Stimulated activated CD8-positive, alpha-beta memory T cell treated with anti-CD3 and anti-CD28 coated beads, Interleukin-15, amount 100 ng/mL, for 24 hours (primary cell): Measurements from ENCODE around the gene SSH3.
"Not testable (repeated sequence)": the region's sequence is repeated elsewhere in the genome, so short reads cannot be mapped to it uniquely, and the experiment has no call there.

Experiments
- DNase-seq: peaks from one replicate; pipeline ENCODE4 v3.0.0-alpha.2; 2020; ENCODE audit warnings: low read depth

Gene SSH3

DNA sequence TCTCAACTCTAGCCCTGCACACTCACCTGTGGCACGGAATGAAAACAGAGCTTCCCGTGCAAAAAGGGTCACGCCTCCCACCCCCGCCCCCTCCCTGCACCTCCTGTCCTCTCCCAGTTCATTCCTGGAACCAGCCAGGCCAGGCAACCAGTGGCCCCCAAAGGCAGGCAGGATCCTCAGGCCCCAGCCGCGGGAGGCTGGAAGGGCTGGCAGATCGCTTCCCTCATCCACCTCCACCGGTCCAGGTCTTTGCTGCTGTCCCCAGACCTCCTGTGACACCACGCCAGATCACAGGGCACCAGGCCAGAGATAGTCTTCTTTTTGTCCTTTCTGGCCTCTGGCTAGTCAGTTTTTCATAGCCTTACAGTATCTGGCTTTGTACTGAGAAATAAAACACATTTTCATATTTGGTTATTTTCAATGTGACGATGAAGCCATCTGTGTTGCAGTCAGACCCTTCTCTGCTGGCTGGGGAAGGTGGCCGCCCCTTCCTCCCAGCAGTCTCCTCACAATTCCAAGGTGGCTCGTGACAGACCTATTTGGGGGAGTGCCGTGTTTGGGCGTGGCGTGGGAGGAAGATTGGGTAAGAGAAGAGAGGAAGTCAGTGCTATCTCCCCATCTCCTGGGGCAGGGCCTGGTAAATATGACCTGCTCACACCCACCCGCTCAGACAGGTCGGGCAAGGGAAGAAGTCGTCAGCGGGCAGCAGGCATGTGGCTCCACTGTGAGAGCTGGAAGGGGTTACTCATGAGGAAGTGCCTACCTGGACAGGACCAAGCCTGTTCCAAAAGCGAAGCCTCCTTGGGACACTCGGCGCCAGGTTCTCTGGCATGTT is 9.1 kb downstream of the SSH3 start:
- DNase-seq, result no peak

DNA sequence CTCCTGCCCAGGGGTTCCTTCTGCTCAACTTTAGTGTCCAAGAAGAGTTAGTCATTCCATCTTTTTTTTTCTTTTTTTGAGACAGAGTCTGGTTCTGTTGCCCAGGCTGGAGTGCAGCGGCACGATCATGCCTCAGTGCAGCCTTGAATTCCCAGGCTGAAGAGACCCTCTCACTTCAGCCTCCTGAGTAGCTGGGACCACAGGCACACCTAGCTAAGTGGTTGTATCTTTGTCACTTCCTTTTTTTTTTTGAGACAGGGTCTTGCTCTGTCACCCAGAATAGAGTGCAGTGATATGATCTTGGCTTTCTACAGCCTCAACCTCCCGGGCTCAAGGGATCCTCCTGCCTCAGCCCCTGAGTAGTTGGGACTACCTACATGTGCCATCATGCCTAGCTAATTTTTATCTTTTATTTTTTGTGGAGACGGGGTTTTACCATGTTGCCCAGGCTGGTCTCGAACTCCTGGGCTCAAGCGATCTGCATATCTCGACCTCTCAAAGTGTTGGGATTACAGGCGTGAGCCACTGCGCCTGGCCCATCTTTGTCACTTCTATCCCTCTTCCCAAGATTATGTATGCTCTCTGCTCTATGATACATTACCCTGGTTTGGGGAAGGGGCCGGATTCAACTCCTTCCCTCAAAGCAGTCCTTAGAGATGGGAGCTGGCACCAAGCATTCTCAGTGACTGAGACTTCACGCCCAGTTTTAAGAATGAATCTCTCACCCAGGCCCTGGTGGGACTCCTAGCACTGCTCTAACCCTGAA is 10.0 kb downstream of the SSH3 start:
- no peak for DNase-seq

DNA sequence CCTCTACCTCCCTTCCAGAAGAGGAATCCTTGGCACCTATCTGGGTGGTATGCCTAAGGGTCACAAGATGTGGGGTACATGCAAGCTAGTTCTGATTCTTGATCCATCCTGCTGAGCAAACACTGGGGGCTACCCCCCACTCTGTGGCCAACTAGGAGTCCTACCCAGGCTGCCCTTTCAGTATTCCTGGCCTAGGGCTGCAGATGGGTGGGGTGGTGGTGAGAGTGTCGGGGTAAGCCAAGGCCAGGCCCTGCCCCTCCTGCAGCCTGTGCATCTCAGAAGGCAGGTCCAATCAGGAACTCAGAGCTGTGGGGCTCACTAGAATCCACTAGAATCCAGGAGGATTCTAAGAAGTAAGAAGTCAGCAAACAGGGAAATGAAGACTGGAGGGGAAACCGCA is 10.9 kb downstream of the SSH3 start:
- DNase-seq, result no peak

DNA sequence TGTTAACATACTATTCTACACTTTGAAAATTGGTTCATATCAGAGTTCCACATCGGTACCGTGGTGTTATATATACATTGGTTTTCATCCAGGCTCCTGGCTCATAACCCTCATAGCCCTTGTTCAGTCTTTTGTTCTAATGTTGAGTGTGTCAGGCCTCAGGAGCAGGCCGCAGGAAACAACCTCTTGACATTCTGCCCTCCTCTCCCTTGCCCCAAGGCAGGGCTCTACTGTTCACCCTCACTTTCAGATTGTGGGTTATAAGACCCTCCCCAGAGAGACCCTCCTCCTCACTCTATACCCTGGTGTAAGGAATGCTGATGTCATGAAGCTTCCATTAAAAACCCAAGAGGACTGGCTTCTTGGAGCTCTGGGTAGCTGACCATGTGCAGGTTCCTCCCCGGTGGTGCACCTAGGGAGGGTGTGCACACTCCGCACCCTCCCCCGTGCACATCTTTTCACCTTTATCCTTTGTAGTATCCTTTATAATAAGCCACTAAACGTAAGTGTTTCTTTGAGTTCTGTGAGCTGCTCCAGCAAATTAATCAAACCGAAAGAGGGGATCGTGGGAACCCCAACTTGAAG is 12.1 kb downstream of the SSH3 start:
- no peak for DNase-seq

DNA sequence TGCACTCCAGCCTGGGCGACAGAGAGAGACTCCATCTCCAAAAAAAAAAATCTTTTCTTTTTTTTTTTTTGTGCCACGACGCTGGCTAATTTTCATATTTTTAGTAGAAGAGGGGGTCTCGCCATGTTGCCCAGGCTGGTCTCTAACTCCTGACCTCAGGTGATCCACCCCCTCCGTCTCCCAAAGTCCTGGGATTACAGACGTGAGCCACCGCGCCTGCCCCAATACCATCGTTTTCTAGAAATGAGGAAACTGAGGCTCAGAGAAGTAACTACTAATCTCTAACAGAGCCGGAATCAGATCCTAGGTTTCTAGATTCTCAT is 13.5 kb downstream of the SSH3 start:
- DNase-seq, result no peak

DNA sequence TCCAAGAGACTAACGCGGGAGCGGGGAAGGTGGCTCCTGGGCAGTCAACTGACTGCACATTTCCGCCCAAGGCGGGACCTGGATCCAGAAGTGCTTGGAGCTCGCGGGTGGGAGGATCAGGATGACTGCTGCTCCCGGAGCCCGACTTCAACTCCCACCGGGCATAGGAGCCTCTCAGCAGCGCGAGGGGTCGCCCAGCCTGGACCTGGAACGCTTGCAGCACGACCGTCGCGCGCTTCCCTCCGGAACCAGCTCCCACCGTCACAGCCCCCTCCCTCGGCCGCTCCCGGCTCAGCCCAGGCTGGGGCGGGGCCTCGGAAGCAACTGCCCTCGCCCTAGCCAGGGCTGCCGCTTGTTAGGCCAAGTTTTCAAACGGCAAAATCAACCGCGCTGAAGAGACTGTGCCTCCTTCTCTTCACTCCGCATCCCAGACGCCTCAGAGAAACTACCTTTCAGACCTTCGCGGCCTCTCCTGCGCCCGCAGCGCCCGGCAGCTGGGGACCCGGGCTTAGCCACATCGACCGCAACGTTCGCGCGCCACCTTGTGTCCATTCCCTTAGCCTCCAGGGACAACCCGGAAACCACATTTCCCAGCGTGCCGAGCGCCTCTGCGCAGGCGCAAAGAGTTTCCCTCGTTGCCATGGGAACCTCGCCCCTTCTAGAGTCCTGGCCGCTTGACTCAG is 14.0 kb downstream of the SSH3 start:
- peak; percentile 98 for DNase-seq

DNA sequence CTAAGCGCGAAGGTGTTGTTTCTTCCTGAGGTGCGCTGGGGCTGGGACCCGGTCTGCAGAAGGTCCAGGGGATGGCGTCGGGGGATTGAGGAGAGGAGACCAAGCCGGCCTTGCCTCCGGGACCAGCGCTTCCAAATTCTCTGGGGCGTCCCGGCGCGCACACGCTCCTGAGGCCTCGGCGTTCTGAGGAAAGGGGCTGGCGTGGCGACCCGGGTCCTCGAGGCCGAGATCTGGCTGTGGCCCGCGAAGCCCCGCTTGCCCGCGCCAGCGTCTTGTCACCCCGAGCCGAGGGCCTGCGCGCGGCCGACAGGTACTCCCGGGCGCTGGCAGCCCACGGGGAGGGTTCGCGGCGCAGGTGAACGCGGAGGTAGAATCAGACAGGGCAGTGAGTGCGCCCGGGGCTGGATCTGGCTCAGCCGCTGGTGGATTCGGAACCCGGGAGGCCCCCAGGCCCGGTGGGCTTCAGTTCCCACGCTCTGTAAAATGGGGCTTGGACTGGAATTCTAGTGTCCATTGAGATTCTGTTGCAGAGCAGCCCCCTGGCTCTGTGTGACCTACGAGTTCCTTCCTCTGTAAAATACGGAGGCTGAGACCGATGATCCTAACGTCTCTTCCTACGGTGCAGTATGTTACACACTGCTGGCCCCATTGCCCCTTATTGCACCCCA is 14.7 kb downstream of the SSH3 start:
- no peak for DNase-seq

DNA sequence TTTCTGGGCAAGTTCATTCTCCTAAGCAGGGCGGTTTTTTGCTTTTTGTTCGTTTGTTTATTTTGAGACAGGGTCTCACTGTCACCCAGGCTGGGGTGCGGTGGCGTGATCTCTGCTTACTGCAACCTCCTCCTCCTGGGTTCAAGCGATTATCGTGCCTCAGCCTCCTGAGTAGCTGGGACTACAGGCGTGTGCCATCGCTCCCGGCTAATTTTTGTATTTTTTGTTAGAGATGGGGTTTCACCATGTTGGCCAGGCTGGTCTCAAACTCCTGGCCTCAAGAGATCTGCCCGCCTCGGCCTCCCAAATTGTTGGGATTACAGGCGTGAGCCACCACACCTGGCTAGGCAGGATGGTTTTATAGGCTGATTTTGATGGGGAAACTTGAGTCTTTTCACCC is 15.5 kb downstream of the SSH3 start:
- not testable (repeated sequence) for DNase-seq

DNA sequence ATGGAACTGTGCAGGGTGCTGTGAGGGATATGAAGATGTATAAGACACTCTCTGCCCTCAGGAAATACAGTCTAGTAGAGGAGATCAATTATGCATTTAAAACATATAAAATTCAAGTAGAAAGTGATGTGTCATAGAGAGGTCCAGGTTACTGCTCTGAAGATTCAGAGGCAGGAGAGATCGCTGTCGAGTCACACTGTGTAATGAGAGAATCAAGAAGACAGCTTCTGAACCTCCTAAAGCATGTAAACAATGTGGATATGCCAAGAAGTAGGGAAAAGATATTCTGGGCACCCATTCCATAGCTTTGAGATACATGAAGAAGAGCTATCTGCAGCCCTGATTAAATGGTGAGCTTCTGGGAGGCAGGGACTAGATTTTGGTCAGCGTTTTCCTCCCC is 16.7 kb downstream of the SSH3 start:
- DNase-seq, result no peak

DNA sequence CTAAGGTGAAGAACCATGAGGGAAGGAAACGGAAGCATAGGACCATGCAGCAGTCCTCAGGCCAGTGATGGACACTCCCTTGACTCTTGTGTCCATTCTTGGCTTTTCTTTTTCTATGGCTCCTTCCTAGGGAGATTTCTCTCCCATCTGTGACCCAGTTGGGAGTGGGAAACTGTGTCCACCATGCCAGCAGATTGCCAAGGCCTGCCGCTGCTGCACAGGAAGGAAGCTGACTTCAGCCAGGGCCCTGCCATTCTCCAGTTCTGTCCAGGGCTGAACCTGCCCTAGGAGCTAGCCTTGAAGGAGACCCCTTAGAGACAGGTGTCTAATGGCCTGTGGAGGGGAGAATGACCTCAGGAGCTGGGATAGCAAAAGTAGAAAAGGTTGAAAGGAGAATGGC is 17.4 kb downstream of the SSH3 start:
- no peak for DNase-seq

DNA sequence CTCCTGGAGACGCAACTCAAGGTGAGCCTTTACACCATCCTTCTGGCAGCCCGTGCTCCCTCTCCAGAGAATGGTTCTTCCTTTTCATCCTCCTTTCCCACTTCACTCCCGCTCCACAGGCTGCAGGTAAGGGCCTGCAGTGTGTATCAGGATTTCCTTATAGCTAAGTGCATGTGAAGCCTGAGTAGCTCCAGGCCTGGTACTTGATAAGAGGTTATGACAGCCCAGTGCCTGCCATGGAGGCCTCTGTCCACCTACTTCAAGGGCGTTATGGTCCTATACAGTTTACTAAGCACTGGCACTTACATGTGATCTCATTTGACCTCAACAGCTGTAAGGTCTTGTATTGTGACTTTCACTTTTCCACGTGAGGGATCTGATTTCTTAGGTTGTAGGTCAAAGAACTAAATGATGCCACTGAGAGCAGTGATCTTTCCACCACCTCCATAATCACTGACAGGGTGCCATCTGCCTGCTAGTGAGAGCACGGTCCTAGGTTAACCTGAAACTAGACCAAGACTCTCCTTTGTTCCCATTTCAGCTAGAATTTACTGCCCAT is 18.1 kb downstream of the SSH3 start:
- no peak for DNase-seq

DNA sequence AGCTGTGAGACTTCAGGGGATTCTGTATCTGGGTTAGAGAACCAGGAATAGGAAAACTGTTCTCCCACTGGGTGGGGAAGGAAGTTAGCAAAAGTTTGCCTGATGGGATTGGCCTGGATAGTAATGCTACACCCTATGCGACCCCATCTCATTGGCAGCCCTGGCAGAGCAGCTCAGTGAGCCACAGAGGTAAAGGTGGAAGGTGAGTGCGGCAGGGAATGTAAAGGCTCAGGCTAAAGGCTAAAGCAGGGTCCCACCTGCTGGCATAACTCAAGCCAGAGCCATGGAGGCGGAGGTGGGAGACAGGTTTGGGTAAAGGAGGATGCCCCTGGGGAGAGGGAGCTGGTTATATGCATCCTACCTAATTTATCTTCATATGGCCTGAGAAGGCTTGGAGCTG is 18.7 kb downstream of the SSH3 start:
- no peak for DNase-seq

DNA sequence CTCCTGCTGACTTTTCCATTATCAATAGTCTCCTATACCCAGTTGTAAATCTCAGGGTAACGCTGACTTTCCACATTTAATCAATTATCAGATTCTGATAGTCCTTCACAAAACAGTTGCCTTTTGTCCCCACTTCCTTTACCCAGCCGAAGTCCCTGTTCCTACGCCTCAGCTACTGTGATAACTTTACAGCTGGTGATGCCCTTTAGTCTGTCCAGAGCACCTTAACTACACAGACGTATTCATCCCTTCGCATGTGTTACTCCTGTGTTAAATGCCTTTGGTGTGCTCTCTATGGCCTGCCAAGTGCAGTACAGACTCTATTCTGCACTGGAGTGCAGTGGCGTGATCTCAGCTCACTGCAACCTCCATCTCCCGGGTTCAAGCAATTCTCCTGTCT is 20.2 kb downstream of the SSH3 start:
- no peak for DNase-seq

DNA sequence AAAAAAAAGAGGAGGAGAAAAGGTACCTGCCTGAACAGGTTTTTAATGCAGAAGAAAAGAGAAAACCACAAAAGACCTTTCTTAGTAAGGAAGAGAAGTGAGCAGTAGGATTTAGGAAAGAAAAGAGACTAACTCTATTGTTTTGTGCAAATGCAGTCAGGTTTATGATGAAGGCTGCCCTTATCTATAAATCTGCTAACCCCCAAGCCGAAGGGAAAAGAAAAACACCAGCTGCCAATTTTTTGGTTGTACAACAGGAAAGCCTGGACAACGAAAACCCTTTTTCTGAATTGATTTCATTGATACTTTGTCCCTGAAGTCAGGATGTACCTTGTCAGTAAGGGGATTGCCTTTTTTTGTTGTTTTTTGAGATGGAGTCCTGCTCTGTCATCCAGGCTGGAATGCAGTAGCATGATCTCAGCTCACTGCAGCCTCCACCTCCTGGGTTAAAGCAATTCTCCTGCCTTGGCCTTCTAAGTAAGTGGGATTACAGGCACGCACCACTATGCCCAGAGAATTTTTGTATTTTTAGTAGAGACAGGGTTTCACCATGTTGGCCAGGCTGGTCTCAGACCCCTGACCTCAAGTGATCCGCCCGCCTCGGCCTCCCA is 28.9 kb downstream of the SSH3 start:
- DNase-seq, result no peak

DNA sequence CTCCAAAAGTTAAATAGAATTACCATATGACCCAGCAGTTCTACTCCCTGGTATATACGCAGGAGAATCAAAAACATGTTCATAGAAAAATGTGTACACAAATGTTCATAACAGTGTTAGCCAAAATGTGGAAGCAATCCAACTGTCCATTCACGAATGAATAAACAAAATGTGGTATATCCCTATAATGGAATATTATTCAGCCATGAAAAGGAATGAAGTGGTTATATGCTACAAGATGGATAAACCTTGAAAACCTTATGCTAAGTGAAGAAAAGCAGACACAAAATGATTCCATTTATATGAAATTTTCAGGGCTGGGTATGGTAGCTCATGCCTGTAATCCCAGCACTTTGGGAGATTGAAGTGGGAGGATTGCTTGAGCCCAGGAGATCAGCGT is 33.9 kb downstream of the SSH3 start:
- no peak for DNase-seq

DNA sequence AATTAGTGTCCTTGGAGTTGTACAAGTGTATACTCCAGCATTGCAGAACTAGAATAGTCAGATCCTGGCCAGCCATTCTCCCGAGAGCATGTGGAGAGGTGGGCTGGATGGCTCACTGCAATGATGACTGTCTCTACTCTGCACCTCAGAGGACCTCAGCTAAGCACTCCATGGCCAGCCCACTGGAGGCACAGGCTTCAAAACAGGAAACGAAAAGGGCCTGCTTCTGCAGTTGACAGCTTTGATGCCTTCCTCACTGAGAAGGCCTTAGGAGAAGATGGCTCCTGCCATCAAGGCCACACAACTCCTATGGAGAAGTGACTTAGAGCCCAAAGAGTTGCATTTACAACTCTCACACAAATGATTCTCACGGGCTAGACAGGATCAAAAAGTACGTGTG is 40.9 kb downstream of the SSH3 start:
- DNase-seq, result no peak

DNA sequence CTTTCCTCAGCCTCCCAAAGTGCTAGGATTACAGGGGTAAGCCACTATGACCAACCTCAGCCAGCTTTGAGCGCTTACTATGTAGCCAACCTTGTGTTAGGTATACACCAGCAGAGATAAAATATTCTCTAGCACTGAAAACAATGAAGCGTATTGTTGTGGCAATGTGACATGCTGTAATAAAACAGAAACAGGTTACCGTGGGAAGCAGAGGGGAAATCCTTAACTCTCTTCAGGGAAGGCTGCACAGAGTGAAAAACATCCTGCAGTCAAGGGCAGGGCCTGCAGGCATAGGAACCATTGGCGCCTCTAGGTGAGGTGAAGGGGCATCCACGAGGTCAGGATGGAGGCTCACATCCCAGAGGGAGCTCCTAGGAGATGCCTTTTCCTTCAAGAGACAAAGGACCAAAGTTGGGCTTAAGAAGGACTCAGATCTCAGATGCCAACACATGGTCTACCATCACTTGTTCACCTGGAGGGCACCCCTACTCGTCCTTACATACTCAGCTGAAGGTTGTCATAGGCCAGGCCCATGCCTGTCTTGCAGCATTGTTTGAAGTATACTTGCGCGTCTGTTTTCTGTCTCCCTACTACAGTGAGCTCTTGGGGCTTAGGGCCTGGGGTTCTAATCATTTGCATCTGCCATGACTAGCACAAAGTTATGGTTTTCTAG is 42.1 kb downstream of the SSH3 start:
- DNase-seq, result no peak

DNA sequence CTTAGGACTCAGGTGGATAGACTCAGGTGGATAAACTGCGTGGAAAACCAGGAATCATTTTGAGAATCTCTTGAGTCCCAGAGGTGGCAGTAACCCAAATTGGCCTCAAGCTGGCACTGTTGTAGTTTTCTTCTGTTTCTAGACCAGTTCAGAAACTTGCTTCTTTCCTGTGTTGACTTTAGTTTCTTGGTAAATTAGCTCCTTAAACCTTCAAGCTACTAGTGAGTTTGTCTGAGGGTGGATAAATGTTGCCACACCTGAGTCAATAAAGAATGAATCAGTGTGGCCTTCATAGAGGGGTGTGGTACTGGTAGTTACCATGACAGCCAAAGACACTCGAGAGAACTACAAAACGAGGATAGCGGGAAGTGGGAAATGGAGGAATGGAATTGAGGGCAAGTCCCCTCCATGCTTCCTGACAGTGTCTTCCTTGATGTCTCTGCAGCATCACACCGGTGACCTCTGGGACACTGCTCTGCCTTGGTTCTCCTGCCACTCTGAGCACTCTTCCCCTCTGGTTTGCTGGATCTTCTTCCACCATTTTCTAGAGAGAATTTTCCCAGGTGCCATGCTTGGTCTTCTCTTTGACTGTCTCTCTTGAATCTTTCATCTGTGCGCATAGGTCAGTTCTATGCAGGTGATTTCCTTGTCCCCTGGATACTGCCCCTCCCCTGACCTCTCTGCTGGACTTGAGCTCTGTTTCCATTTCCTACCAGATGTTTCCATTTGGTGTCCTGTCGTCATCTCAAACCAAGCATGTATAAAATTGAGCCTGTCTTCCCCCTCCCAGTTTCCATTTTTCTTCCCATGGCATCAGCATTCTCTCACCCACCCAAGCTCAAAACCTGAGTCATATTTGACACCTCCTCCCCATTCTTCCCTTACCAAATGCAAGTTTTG is 42.8 kb downstream of the SSH3 start:
- DNase-seq, result no peak

DNA sequence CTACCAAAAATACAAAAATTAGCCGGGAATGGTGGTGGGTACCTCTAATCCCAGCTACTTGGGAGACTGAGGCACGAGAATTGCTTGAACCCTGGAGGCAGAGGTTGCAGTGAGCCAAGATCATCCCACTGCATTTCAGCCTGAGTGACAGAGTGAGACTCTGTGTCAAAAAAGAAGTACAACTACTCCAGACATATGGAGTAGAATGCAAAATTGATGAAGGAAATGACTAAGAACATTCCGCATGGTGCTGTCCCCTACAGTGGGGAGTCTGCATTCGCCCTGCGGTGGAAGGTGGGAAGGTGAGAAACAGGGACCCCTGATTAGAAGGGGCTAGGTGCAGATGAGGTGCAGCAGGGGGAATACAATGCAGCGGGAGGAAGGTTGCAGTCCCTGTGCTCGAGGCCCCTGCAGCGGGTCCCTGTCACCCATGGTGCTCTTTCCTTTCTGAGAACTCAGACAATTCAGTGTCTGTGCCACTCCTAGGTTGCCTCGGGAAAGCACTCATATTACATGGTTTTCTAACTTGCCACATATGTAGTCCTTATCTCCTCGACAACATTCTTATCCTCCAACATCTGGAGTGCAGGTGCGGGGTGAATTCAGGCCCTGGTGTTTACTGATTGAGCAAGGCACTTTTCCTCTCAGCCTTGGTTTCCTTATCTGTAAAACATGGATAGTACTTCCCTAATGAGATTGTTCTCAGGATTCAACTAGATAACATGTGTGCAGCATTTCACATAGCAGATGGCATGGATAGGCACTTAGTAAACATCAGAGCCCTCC is 44.8 kb downstream of the SSH3 start:
- no peak for DNase-seq
